Jurkat, Clone E6-1 (cell line): ENCODE data around the gene COX7B2.

Experiments
- DNase-seq: peaks from one replicate; pipeline ENCODE4 v3.0.0-alpha.2; 2011; ENCODE audit warnings: low read depth, low spot score
- H3K4me3 ChIP-seq: 2 replicates; pipeline ENCODE4 v1.5.1; 2011; ENCODE audit warnings: mild to moderate bottlenecking, low read length, control low read depth, moderate library complexity

Gene COX7B2

GRCh38 chr4:46900082-46900481, 9.0 kb downstream of the COX7B2 start:
- no peak overlapping the region for H3K4me3 ChIP-seq
- DNase-seq, result no peak

- no peak for DNase-seq
These were observed 14.2 kb downstream of the COX7B2 start for GRCh38 chr4:46894826-46895225.

GRCh38 chr4:46890056-46890455, 19.0 kb downstream of the COX7B2 start:
- DNase-seq, result no peak
- no peak overlapping the region for H3K4me3 ChIP-seq

More at GRCh38 chr4:46894826-46895225, 14.2 kb downstream of the COX7B2 start:
- H3K4me3 ChIP-seq, result no peak overlapping the region

GRCh38 chr4:46889410-46889809, 19.6 kb downstream of the COX7B2 start:
- DNase-seq, result no peak
- no peak overlapping the region for H3K4me3 ChIP-seq

GRCh38 chr4:46886711-46887110, 22.3 kb downstream of the COX7B2 start:
- H3K4me3 ChIP-seq, result no peak overlapping the region
- no peak for DNase-seq

GRCh38 chr4:46878641-46879040, 30.4 kb downstream of the COX7B2 start:
- DNase-seq, result no peak
- no peak overlapping the region for H3K4me3 ChIP-seq

- DNase-seq, result no peak
- no peak overlapping the region for H3K4me3 ChIP-seq
These were observed 34.2 kb downstream of the COX7B2 start for GRCh38 chr4:46874811-46875210.

GRCh38 chr4:46870411-46870810, 38.6 kb downstream of the COX7B2 start:
- H3K4me3 ChIP-seq, result no peak overlapping the region
- no peak for DNase-seq

GRCh38 chr4:46856333-46856732, 52.7 kb downstream of the COX7B2 start:
- no peak for DNase-seq

GRCh38 chr4:46852800-46853199, 56.2 kb downstream of the COX7B2 start:
- H3K4me3 ChIP-seq, result no peak overlapping the region

More at GRCh38 chr4:46856333-46856732, 52.7 kb downstream of the COX7B2 start:
- H3K4me3 ChIP-seq, result no peak overlapping the region

GRCh38 chr4:46850026-46850425, 59.0 kb downstream of the COX7B2 start:
- DNase-seq, result no peak

More at GRCh38 chr4:46852800-46853199, 56.2 kb downstream of the COX7B2 start:
- DNase-seq, result no peak

GRCh38 chr4:46844325-46844917, 64.6 kb downstream of the COX7B2 start:
- H3K4me3 ChIP-seq, result no peak overlapping the region
- DNase-seq, result peak; percentile 66

More at GRCh38 chr4:46850026-46850425, 59.0 kb downstream of the COX7B2 start:
- no peak overlapping the region for H3K4me3 ChIP-seq

- DNase-seq, result no peak
- H3K4me3 ChIP-seq, result no peak overlapping the region
These were observed 69.9 kb downstream of the COX7B2 start for GRCh38 chr4:46839128-46839527.

GRCh38 chr4:46837639-46838038, 71.4 kb downstream of the COX7B2 start:
- H3K4me3 ChIP-seq, result no peak overlapping the region

GRCh38 chr4:46836584-46836983, 72.5 kb downstream of the COX7B2 start:
- DNase-seq, result no peak

More at GRCh38 chr4:46837639-46838038, 71.4 kb downstream of the COX7B2 start:
- DNase-seq, result no peak

GRCh38 chr4:46830971-46831454, 78.0 kb downstream of the COX7B2 start:
- DNase-seq, result no peak

More at GRCh38 chr4:46836584-46836983, 72.5 kb downstream of the COX7B2 start:
- H3K4me3 ChIP-seq, result no peak overlapping the region

GRCh38 chr4:46820154-46820553, 88.9 kb downstream of the COX7B2 start:
- no peak overlapping the region for H3K4me3 ChIP-seq
- no peak for DNase-seq

More at GRCh38 chr4:46830971-46831454, 78.0 kb downstream of the COX7B2 start:
- H3K4me3 ChIP-seq, result no peak overlapping the region

- no peak for DNase-seq
- H3K4me3 ChIP-seq, result no peak overlapping the region
These were observed 90.0 kb downstream of the COX7B2 start for GRCh38 chr4:46819095-46819494.

GRCh38 chr4:46818604-46819003, 90.4 kb downstream of the COX7B2 start:
- no peak for DNase-seq
- no peak overlapping the region for H3K4me3 ChIP-seq

GRCh38 chr4:46817806-46818205, 91.2 kb downstream of the COX7B2 start:
- no peak for DNase-seq
- no peak overlapping the region for H3K4me3 ChIP-seq
